Measurements from ENCODE around the gene PTPN9.
"Not testable (repeated sequence)": the region's sequence is repeated elsewhere in the genome, so short reads cannot be mapped to it uniquely, and the experiment has no call there.

PTPN9 gene

DNA sequence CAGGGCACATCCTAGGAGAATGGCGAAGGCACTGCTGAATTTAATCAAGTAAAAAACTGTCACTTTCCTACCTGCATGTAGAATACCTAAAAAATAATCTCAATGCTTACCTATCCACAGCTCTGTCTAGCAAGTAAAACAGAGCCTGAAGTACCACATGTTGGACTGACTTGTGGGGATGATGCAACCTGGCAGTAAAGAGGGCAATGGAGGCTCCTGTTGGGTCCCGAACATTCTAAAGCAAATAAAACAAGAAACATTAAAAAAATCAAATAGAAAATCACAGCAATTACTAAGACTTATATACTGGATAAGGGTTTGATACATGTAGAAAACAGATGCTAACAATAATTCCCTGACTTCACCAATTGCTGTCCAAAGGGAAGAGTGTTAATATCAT is 56.1 kb downstream of the PTPN9 start:
- no peak for DNase-seq

DNA sequence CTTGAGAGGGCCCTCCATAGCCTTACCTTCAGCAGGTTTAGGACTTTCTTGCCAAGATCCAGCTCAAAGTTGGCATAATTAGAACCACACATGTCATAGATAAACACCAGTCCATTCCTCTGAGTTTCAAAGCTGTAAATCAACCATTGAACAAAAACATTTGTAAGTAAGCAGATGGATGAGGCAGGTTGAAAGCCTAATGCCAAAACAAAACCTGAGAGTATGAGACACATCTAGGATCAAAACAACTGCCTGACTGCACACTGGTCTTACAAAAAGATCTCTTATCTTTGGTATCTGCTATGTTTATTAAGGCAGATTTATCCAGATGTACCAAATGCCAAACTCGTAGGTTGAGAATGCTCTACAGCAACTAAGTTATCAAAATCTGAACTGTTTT is 61.9 kb downstream of the PTPN9 start:
- DNase-seq, result no peak

DNA sequence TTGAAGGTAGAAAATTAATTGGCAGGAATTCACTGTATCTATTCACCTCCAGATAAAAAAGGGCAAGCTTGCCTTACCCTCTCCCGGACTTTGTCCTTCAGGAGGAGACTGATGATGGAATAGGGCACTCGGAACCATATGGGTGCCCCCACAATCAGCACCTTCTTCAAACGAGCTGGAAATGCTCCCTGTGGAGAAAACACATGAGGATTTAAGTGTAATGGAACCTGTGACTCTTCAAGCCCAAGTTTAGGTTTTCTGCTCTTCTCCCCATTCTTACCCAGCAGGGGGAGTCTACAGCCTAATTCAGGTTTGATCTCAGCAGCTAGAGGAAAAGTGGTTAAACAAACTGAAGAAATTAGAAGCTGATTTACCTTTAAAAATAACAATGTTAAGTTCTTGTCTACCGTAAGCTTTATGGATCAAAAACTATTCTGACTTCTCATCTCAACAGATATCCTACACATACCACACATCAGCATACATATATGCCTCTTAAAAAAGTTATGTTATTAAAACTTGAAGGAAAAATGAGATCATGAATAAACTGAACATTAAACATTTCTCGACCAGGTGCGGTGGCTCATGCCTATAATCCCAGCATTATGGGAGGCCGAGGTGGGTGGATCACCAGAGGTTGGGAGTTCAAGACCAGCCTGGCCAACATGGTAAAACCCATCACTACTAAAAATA is 70.1 kb downstream of the PTPN9 start:
- no peak for DNase-seq

DNA sequence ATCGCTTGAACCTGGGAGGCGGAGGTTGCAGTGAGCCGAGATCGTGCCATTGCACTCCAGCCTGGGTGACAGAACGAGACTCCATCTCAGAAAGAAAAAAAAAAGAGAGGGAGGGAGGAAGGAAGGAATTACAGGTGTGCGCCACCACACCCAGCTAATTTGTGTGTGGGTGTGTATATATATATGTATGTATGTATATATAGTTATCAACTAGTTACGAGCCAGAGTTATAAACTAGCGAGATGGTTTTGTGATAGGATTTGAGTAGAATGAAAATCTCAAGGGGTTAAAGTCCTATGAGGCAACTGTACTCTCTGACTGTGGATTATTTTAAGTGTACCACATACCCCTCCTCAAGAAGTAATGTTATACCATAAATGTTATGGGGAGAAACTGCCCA is 76.8 kb downstream of the PTPN9 start:
- no peak for DNase-seq

DNA sequence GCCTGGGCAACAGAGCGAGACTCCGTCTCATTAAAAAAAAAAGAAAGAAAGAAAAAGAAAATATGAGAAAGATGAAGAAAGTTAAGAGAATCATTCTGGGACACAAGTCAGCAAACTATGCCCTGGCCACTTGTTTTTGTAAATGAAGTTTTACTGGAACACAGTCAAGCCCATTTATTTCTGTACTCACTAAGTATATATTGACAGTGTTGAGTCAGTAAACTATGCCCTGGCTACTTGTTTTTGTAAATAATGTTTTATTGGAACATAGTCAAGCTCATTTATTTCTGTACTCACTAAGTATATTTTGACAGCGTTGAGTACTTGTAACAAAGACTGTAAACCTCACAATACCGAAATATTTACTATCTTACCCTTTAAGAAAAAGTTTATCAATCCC is 85.4 kb downstream of the PTPN9 start:
- no peak for DNase-seq

DNA sequence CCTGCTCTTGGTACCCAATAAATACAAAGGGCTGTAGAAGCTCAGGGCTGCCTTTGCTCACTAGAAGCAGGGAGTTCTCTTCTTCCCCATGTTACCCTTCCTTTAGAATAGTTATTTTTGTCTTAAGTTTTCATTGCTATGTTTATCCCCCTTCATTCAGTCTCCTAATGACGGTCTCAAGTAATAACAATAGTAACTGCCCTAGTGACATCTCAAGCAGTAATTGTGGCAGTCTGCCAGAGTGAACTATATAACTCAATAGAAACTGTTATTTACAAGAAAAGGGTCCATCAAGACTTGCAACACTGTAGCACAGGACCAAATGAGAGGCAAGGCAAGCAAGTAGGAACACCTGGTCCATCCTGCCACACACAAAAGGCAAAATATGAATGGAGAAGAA is 95.2 kb downstream of the PTPN9 start:
- no peak for DNase-seq

DNA sequence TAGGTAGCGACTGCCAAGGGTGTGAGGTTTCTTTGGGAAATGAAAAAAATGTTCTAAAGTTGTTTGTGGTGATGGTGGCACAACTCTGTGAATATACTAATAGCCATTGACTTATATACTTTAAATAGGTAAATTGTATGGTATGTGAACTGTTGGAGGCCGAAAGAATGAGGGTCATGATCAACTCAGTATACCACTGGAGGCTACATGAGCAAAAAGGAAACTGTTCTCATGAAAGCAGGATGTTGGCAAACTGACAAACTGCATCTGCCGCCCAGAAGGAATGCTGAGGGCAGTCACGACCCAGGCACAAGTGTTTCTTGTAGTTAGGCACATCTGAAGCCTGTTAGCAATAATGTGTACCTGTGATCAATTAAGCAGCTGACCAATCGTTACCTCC is 95.6 kb downstream of the PTPN9 start:
- DNase-seq, result not testable (repeated sequence)

DNA sequence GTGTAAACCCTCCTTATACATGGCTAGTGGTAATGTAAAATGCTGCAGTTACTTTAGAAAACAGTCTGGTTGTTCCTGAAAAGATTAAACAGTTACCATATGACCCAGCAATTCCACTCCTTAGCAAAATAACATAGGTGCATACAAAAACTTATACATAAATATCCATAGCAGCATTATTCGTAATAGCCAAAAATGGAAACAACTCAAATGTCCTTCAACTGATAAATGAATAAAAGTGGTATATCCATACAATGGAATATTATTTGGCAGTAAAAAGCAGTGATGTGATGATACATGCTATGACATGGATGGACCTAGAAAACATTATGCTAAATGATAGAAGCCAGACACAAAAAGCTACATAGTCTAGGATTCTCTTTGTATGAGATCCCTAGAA is 96.0 kb downstream of the PTPN9 start:
- DNase-seq, result no peak

DNA sequence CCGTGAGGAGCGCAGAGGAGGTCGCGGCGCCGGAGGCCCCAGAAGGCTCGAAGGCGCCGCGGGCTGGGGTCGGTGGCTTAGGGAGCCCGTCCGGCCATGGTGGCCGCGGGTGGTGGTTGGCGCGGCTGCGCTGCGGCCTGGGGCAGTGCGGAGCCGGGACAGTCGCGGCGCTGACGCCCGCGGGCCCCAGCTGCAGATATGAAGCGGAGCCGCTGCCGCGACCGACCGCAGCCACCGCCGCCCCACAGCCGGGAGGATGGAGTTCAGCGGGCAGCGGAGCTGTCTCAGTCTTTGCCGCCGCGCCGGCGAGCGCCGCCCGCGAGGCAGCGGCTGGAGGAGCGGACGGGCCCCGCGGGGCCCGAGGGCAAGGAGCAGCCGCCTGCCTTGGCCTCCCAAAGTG is 98.7 kb downstream of the PTPN9 start:
- not testable (repeated sequence) for DNase-seq

DNA sequence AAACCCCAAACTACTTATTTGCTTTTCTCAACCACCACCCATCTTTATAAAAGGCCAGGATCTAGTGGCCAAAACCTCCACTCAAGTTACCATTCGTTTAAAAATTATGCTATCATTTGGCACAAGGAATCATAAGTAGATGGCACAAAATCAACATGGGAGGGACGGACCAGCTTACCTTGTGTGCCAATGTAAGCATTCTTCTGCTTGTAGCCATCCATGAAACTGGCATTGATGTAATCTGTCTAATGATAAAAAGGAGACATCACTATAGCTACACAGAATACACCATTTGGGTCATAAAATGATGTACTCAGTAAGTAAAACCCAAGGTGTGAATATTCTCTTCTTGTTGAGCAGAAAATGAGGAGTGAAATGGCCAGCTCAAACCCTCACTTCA is 99.4 kb downstream of the PTPN9 start:
- DNase-seq, result no peak

DNA sequence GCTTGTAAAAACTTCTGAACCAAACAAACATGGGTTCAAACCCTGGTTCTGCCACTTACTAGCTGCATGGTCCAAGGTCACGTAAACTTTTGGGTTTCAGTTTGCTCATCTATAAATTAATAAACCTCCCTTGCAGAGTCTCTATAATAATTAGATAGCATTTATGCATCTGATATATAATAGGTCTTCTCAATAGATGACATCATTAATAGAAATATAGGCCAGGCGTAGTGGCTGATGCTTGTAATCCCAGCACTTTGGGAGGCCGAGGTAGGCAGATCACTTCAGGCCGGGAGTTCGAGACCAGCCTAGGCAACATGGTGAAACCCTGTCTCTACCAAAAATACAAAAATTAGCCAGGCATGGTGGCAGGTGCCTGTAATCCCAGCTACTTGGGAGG is 102.0 kb downstream of the PTPN9 start:
- not testable (repeated sequence) for DNase-seq

DNA sequence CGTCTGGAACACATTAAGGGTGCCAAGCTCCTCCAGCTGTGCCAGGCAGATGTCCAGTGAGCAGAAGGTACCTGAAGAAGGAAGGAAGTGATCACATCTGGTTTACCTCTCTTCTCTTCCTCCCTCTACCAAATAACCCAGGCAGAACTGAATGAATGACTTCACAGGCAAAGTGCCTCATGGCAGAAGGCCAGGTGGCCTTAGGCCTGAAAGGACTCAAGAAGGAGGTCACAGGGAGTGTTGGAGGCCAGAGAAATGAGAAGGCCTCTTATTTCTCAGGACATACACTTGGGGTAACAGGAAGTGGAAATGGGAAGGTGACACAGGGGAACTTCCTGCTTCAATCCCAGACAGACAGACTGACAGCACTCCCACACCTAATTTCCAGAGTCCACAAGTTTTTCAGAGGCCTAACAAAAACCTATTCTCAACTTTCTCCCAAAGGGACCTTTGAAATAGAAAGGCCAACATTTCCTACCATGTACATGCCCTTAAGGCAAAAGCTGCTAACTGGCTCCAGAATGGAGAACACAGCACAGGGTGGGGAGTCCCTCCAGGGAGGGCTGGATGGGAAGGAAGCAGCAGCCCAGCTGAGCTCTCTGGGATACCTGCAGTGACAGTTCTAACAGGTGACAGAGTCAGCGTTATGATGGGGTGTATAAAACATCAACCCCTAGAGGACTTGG is 110.1 kb downstream of the PTPN9 start:
- DNase-seq, result no peak

DNA sequence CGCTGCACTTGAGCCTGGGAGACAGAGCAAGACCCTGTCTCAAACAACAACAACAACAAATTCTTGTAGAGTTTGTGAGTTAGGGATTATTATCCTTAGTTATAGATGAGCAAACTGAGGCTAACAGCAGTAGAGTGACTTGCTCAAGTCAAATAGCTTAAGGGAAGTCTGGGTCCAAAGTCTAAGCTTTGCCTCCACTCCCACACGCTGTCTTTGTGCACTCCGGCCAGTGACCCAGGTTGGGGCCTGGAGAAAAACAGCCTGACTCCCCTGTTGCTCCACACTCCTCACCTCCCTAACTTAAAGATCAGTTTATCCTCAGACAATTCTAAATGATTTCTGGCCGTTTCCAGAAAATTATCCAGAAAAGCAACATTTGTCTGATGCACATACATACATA is 118.5 kb downstream of the PTPN9 start:
- DNase-seq, result no peak

DNA sequence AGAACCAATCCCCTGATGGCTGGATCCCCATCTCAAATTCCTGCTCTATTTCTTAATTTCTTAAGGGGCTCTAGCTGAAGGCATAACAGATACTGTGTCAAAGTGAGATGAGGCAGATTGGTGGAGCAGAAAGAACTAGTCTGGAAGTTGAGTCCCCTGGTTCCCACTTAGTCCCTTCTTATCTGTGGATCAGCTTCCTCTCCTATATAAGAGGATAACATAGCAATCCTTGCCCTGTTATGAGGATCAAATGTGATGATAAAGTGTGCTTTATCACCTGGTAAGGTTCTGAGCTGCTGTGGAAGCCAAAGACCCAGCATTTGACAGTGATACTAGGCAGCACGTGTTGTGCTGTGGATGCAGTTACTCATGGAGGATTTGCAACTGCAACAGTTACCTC is 119.5 kb downstream of the PTPN9 start:
- DNase-seq, result no peak

DNA sequence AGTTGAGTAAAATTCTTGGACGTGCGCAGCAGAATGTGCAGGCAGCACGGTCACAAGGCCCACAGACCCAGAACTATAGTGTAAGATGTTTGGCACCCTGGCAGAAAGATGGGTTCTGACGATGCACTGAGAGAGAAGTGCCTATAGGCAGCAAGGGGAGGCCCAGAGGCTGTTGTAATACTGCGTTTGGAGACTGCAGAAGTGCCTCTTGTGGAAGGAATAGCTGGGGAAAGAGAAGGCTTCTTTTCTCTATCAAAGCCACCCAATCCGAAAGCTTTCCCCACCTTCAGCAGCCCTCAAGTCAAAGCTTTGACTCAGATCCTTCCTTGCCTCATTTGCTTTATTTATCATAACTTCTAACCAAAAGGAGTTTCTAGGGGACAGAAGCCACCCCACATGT is 122.4 kb downstream of the PTPN9 start:
- no peak for DNase-seq

DNA sequence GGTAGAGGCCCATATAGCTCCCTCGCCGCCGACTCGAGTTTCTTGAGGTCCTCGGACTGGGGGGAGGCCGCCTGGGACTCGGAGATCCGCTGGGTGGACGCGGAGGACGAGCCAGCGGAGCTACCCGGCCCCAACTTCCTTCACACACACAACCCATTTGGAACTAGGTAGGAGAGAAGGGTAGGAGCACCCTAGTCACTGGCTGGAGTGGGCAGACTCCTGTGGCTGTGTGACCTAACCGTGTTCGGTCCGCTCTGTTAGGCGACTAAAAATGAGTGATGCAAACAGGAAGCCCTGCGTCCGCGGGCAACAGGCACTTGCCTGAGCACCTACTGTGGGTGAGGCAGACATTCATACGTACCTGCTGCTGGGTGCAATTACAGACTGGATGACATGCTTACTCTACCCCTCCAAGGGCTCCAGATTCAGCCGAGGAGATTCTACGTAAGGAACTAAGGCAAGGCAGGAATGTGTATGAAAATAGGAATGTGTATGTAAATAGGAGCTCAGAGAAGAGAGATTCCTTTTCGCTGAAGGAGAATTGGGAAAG is 123.1 kb downstream of the PTPN9 start:
- DNase-seq, result peak; percentile 50

DNA sequence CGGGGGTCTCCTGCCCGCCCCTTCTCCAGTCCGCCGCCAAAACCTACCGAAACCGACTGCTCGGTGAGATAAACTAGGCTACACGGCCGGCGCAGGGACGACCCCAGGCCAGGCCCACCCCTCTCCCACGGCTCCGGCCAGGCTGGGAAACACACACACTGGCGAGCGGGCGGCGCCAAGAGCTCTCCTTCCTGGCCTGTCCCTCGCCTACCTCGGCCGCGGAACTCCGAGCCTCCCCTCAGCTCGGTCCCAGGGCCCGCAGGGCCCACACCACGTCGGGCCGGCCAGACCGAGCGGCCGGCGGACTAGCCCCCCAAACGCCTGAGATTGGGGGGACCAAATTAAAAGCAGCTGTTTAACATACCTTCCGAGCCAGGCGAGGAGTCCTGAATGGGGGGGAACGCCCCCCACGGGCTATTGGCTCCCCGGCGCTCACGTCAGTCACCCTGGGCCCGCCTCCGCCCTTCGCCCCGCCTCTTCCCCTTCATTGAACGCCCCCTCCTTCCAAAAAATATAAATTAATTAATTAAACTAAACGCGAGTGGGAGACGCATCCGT is 123.6 kb downstream of the PTPN9 start:
- DNase-seq, result peak; percentile 73

DNA sequence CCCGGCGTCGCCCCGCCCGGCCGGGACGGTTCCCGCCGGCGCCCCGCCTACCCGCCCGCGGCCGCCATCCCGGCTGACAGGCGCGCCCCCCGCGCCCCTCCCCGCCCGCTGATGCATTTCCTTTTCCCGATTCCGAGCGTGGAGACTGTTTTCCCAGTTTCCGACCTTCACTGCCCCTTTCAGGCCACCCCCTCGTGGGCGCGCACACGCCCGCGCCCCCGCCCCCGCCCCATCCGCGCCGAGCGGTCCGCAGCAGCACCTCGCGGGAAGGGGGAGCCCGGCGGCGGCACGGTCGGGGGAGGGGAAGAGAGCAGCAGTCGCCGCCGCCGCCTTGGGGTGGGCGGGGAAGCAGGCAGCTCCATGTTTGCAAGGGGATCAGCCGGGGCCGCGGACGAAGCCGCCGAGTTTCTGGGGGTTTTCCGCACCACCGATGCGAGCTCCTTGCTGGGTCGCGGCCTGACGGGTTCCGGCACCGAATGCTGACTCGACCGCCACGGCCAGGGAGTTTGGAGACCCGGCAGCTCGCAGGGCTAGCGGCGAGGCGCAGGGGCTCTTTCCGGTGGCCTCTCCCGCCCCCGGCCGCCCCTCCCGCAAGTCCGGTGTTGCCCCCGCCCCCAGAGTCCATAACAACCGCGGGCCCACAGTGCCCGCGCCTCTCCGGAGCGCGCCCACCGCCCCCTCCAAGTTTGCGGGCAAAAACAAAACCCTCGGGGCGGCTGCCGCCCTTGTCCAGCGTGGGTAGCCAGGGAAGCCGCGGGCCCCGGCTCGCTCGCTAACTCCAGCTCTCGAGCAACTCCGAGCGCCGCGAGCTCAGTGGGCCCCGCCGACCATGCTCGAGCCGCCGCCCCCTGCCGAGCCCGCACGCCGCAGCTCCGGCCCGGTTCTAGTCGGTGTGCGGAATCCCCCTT is 124.4 kb downstream of the PTPN9 start:
- DNase-seq, result peak; percentile 70

DNA sequence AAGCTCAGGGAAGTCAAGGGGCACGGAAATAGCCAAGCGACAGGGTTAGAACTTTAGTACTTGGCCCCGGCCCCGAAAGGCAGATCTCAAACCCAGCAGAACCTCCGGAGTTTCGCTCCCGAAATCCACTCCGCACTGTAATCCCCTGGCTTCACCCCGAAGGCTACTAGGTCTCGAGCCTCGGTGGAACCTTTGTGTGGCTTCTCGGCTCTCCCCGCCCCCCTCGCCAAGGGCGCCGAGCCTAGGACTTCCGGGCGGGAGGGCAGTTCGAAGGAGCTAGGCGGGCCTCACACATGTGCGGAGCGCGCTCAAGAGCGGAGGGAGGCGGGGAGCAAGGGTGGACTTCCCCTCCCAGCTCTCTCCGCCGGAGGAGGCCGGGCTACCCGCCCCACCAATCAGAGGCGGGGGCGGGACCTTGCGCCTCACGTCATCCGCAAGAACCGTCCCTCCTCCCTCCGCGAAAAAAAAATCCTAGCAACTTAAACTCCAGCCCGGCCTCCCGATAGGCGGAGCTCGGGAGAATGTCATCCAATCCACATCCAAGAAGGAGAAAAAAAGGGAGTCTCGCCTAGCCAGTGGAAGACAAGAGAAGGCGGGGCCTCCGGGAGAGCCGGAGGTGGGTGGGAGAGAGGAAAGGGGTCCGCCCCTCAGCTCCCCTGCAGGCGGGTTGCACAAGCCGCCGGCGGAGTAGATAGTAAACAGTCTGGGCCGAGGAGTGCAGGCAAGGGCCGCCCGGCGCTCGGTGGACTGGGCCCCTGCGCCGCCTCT is 125.2 kb downstream of the PTPN9 start:
- DNase-seq, result peak; percentile 98

DNA sequence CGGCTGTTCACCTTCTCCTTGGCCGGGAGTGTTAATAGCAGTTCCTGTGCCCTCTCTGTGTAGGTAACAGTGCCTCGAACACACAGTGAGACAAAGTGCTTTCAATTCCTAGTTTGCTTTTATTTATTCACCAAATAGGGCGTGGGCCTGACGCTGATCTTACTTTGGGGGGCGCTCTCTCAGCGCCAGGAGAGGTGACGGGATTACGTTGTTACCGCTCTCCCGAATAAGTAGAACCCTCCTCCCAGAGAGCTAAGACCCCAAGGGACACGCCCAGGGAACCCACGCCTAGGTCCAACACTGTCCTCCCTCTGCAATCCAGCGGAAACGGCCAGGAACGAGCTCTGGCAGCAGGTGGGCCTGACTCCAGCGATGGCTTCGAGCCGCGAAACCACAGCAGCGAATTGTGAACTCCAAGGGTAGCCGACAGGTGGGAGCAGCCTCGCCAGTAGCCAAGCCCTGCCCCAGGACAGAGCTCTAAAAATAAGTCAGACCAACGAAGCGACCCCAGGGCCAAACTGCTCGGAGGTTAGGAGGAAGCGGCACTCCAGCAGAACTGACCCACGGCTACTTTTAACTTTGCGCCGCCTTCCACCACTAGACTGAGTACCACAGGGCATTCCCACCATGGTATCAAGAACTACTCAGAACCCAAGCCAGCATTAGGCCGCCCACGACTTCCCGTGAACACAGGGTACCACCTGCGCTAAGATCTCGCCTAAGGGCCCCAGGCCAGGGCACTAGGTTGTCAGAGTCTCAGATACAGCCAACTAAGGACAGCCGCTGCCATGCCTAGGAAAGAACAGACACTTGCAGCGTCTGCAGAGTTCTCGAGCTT is 126.0 kb downstream of the PTPN9 start:
- DNase-seq, result no peak

DNA sequence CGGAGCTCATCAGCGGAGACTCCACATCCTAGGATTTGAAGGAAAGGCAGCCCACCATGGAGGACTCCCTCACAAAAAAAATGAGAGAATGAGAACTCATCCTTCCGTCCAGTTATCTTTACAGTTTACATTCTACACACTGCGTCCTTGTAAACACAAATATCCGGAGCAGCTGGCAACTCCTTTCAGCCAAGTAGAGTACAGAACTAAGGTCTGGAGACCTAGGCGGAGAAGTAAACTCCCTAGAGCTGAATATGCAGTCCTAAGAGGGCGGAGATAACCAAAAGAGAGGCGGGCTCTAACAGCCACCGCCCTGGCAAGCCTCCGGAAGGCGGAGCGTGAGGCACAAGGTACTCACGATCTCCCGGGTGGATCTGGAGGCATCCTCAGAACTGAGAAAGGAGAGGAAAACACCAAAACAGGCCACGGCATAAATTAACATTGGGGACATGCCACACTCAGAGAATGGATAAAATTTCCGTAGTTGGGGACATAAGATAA is 126.7 kb downstream of the PTPN9 start:
- DNase-seq, result peak; percentile 70

Measured in amniotic stem cell (primary cell).